Measurements from ENCODE around the gene HIRA.

DNA sequence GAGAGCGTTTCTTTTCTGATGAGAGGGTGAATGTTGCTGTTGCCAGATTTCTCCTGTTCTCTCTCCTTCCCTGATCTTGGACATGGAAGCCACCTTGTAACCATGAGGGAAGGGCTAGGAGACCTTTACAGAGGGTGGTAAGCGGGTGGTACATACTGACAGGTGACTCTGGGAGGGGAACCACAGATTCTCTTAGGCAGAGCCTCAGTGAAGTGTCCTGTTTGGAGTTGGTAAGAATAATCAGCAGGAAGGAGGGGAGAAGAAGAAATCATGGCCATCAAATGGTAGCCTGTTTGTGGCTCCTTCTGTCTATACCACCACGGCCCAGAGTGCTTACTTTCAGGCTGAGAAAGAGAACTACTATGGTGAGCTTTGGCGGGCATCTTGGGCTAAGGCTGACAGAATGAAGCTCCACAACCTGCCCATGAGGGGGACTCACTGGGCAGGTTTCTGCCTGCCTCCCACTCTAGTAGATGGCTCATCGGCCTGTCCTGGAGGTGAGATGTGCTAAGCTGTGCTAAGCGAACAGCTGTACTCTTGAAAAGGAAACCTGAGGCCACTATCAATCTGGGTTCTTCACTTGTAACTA lies 84.8 kb downstream of the HIRA start:
- TF ChIP-seq EZH2 (IDR thresholded peaks at IDR 0.05; ENCODE audit: borderline replicate concordance, insufficient read depth, low read length, poor library complexity, severe bottlenecking) (no peak), TAF1 (IDR thresholded peaks at IDR 0.05; ENCODE audit: low read depth) (no peak)
- TF ChIP-seq, protein P1, sequence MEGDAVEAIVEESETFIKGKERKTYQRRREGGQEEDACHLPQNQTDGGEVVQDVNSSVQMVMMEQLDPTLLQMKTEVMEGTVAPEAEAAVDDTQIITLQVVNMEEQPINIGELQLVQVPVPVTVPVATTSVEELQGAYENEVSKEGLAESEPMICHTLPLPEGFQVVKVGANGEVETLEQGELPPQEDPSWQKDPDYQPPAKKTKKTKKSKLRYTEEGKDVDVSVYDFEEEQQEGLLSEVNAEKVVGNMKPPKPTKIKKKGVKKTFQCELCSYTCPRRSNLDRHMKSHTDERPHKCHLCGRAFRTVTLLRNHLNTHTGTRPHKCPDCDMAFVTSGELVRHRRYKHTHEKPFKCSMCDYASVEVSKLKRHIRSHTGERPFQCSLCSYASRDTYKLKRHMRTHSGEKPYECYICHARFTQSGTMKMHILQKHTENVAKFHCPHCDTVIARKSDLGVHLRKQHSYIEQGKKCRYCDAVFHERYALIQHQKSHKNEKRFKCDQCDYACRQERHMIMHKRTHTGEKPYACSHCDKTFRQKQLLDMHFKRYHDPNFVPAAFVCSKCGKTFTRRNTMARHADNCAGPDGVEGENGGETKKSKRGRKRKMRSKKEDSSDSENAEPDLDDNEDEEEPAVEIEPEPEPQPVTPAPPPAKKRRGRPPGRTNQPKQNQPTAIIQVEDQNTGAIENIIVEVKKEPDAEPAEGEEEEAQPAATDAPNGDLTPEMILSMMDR (IDR thresholded peaks at IDR 0.05; ENCODE audit: poor library complexity, severe bottlenecking) = no peak

All from neural cell (in vitro differentiated cells).